Measurements from ENCODE around the gene PDZK1IP1.
A peak's percentile ranks its signal among the peaks of the same experiment; 100 is the strongest.

Gene PDZK1IP1, protein sequence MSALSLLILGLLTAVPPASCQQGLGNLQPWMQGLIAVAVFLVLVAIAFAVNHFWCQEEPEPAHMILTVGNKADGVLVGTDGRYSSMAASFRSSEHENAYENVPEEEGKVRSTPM

DNA sequence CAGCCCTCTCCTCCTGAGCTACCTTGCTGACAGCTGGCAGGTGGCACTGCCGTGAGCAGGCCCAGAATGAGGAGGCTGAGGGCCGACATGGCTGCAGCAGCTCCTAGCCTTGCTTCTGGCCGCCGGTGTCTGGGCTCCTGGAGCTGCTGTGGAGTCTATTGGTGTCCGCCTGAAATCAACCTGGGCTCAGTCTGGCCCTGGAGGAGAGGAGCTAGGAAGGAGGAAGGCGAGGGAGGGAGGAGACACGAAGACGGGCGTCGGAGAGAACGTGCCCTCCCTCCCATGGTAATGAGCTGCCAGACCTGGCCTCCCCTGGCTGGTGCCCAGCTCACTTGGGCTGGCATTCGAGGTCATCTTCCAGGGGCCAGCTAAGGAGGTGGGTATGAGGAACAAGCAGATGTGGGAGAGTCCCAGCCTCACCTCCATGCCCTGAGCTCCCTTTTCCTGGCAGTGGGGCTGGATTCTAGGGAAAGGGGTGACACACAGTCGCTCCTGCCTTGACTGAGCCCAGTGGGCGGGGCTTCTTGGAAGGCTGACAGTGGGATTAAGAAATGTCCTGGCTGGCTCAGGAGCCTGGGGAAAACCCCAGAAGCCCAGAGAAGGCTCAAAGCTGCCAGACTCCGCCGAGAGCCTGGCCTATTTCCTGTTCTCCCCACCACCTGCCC lies at the start of gene PDZK1IP1:
PDZK1IP1 (minus strand) TSS at position 193 of the 665 bp plus-strand sequence; CDS start at position 89, 104 bp downstream.
- peak; percentile 59 for DNase-seq (ENCODE audit: low read depth)

DNA sequence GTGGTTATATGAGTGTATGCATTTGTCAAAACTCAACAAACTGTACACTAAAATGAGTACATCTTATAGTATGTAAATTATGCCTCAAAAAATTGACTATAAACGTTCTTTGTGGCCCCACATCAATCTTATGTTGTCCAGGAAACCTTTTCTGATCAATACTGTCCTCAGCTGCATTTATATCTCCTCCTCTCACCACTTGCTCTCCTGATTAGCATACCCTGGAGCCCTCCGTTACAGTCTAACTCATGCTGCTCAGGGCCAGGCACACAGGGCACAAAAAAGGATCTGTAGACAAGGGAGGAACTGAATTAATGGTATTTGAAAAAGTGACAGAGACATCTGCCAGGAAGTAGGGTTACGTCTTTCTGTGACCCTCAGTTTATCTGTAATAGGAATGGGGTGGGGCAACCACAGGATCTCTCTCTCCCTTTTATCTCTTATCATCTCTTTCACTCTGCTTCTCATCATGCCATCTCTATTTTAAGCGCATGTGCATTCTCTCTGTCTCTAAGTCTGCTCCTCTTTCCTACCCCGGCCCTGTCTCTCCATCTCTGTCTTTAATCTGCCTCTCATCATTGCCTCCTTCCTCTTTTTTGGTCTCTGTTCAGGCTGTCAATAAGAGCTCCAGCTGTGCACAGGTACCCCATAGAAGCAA lies 49.2 kb upstream of the PDZK1IP1 start:
- no peak for DNase-seq (ENCODE audit: low read depth)

DNA sequence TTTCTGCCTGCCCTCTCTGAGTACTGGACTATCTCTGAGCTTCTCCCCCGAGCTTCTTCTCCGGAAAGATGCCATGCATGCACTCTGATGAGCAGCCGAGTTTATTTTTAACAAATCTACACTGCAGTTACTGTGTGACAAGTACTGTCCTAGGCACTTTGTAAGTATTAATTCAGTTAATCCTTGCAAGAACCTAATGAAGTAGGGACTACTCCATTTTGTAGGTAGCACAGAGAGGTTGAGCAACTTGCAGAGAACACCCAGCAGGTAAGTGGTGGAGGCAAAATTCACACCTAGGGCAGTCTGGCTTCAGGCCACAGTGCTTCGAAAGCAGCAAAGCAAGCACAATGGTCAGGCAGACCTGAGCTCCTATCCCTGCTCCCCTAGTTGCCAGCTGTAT lies 46.0 kb upstream of the PDZK1IP1 start:
- no peak for DNase-seq (ENCODE audit: low read depth)

DNA sequence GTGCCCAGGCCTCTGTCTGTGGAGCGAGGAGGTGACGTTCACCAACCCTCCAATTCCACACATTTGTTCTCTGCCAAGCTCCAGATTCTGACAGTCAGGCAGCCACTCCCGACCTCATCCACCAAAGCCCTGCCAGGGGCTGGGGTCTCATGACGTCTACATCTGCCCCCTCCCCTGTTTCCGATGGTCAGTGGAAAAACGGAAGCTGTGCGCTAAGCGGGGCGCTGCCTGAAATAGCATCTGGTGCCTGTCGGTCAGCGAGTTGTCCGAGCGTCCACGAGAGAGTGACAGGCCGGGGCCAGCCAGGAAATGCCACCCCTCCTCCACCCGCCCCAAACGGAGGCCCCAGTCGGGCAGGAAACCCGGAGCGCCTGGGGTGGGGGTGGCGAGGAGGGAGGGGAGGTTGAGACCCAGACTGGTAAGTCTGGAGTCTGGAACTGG lies 45.4 kb upstream of the PDZK1IP1 start:
- DNase-seq (ENCODE audit: low read depth): no peak

DNA sequence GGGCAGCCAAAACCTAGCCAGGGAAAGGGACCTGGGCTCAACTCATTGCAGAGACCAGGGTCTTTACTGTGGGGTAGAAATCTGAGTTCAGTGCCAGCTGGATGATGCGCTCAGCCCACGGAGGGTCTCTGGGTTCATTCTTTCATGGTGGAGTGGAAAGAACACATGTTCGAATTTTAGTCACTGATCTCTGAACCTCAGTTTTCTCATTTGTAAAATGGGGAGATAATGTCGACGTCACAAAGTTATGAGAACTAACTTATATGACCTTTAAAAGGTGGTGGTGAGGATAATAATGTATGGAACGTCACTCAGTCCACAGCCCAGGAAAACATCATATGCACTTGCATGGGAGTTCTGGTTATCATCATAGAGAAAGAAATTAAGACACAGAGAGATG lies 43.4 kb upstream of the PDZK1IP1 start:
- DNase-seq (ENCODE audit: low read depth): no peak

DNA sequence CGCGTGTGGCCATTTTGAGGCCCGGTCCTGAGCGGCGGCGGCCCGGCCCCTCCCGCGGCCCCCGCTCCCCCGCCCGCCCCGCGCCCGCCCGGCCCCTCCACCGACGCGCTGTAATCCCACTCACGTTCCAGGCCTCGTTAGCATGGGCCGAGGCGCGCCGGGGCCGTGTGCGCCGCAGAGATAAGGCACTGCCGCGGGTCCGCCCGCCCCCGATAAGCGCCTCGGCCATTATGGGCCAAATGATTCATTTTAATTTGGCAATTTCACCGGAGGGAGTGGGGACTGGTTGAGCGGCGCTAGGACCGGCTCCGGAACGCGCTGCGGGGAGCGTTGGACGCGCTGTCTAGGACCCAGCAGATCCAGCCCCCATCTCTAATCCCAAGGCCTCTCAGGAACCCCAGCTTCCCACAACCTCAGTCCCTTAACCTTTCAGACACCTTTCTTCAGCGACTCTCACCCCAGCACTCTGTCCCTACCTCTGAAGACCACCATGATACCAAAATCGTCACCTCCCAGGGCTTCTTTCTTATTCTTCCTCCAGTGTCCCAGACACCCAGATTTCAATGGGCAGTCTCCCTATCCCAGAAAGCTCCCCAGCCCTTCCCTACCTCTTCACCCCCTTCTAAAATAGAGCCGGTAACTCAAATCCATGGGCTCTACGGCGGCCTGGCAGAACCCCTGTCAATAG lies 42.5 kb upstream of the PDZK1IP1 start, which contains the start of gene TAL1:
TAL1 (minus strand) TSS at position 39 of the 688 bp plus-strand sequence. CDS start 6,337 bp downstream, outside the sequence.
- no peak for DNase-seq (ENCODE audit: low read depth)

DNA sequence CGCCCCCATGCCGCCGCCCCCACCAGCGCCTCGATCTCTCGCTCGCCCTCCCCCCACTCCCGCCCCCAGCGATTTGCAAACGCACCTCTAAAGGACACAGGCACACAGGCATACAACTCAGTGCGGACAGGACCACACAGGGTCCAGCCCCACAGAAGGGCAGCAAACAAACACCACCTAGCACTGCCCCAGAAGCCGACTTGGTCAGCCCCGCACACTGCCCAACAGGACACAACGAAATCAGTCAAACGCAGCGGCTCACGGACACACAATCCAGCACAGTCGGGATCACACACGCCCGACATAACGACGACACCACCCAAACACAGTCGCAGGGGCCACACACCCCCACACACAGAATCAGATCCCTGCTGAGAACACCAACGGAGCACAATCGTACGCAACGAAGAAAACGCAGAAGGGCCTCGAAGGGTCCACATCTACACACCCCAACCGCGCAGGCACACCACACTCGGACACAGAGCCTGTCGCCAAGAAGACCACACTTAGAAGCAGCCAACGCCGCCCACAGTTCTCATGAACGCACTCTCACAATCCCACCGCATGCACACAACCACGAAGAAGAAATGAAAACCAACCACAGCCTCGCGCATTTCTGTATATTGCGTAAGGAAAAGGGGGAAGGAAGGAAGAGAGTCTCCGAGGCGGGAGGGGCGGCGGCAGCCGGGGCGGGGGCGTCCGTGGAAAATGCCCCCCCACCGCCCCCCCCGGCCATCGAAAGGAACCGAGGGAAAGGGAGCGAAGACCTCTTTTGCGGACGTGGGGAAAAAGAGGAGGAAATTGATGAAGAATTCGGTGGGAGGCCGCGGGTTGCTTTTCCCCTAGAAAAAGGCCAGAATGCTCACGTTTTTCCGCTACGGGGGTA lies 41.7 kb upstream of the PDZK1IP1 start:
- DNase-seq (ENCODE audit: low read depth): no peak

DNA sequence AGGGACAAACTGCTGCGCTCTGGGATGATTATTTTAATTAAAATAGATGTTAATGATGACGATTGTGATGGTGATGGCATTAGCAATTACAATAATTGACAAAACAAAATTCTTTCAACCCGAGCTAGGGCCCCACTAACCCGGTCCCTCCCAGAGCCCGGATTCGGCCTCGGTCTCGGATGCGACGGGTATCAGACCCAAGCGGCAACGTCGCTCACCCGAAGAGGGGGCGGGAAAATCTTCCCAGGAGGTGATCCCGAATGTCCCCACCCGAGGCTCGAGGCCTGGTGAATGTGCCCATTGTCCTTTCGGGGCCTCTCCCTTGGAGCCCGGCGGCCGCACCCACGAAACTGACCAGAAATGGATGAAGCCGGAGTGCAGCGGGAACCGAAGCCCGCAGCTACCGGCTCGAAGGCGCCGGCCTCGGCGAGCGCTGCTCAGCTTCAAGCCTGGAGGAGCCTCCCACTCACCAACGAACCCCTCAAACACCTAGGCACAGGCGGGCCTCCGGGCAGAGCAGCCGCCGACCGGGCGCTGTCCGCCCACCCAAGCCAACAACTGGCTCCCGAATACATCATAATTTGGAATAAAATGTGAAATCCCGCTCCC lies 41.0 kb upstream of the PDZK1IP1 start:
- no peak for DNase-seq (ENCODE audit: low read depth)

DNA sequence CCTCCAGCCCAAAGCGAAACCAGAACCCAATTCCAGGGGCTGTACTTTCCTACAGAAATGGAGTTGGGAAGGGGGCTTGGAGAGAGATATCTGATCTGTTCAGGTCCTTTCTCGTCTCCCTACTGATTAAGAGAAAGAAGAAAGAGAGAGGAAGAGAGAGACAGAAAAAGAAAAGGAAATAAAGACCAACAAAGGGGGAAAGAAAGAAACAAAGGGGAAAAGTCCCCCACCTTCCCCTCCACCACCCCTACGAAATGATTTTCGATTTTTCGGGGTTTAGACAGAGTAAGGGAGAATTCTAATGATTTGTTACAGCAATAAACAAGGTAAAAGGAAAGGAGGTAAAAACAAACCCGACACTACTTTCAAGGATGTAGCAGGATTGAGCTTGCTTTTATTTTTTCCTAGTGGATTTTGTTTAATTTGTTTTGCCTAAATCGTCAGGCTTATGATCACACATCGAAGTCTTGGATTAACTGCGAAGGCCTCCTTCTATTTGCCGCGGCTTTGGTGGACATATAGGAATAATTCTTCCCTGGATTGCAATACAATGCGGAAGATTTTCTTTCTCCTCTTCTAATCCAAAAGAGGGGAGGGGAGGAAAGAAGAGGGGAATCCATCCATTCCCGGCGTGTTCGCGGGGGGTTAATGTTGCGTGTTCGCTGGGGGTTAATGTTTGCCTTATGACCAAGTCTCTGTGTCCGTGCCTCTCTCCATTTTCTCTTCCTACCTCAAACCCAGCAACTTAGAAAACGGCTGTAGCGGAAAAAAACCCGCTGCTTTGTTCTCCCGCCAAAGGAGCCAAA lies 40.3 kb upstream of the PDZK1IP1 start:
- no peak for DNase-seq (ENCODE audit: low read depth)

DNA sequence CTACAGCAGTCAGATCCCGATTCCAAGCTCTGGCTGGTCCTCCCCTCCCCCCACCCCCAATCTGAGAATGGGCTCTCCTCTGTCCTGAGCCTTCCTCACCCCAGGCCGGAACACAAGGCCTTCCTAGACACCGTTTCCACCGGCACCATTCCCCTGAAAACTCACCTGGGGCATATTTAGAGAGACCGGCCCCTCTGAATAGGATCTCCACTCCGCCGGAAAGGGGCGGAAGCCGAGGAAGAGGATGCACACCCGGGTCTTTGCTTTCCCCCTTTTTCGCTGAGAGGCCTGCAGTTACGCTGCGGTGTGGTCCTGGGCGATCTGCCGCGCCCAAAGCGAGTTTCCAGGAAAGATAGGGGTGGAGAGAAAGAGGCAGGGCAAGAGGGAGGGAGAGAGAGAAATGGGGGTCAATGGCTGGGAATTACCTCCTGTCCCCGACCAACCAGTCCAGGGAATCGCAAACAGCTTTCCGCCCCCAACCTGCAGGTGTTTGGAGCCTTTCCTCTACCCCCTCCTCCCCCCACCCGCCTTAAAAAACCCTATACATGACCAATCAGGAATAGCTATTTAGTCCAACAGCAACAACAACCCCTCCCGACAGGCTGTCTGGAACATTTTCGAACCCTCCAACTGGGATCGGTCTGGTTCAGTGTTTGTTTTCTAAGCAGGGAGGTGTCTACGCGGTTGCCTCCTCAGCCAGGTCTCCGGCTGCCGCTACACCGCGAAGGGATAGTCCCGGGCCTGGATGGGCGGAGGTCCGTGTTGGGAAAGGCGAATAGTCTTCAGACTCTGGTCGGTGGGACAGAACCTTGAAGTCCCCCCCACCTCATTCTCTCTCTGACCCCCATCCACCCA lies 39.4 kb upstream of the PDZK1IP1 start:
- no peak for DNase-seq (ENCODE audit: low read depth)

DNA sequence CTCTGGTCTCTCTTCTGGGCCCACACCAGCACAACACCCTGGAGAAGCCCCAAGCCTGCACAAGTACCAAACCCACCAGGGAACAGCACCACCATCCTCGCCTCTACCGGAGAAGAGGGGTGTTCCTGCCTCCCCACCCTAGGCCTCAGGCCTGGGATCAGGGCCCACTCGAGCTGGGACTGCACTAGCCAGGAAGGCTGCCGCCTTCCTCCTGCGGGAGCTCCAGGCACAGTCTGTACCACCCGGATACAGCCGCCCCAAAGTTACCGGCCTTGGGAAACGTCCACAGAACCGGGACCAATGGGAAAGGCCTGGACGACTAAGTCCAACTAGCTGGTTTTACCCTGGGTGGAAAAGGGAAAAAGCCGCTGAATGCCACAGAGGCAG lies 38.8 kb upstream of the PDZK1IP1 start:
- no peak for DNase-seq (ENCODE audit: low read depth)

DNA sequence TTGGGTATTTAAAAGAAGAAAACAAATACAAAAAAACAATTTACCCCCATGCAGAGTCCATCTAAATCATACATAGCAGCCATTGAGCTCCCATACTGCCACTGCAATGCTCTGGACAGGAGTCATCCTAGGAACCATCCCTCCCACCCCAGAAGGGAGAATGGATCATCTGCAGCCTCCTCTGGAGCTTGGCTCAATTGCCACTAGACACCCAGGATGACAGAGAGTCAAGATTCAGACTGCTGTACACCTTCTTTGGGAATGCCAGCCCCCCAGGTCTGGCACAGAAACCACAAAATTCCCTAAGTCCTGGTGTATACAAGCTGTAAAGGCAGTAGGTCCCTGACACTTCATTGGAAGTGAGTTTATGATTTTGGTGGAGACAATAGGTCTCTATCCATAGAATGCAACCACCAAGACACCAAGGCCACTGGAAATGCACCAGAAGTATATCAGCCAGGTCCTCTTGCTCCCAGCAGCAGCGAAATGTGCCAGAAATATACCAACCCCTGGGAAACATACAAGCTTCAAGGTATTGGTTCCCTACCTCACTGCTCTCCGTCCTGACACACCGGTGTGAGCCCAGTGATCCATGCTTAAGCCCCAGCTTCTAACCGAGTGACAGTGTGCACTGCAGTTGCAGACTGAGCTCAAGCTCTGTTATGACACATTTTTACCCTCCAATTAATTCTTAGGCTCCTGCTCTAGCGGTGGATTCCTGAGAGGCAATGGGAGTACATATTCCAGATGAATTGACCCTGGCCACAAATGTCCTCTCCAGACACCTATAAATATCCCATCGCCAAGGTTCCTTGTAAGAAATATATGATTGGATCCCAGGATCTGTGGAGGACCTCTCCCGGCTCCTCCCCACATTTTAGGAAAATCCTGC lies 37.8 kb upstream of the PDZK1IP1 start:
- DNase-seq (ENCODE audit: low read depth): no peak

DNA sequence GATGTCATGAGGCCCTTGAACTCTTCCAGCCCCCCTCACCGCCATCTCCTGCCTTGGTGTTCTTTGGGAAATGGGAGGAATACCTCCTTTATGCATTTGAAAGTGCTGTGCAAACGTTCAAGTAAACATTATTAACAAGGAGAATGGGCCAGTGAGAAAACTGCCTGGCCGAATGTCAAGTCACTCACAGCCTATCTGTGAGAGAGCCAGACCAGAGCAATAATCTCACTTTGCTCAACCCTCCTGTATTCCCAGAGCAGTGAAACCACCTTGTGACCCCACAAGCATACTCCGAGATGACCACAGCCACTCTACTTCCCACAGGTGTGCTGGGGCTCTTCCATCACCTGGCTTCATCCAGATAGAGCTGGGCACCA lies 37.0 kb upstream of the PDZK1IP1 start:
- DNase-seq (ENCODE audit: low read depth): no peak

DNA sequence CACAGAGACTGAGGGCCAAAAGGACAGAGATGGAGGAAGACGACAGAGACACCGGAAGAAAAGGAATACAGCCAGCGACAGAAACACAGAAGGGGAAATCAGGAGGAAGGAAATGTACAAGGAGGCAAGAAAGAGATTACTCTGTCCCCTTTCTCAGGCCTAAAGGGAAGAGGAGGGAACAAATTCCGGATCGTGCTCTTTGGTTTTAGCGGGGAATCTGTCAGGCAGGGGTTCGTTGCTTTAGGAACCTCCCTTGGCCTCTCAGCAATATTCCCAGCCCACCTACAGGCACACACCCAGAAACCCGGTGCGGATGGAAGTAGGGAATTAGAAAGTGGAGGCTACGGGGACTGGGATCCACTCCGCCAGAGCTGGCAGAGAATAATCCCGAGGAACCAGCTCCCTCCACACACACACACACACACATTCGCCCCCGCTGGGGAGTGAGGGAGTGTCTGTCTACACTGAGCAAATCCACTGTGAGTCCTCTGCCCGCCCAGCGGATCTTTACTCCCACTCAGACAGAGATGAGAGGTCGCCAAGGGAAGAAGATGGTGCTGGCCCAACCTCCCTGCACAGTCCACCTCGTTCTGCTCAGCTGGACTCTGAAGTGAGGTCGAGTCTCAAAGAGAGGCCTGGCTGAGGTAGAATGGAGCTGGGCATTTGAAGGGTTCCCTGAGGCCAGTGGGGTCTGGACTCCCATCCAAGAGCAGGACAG lies 36.4 kb upstream of the PDZK1IP1 start:
- no peak for DNase-seq (ENCODE audit: low read depth)

DNA sequence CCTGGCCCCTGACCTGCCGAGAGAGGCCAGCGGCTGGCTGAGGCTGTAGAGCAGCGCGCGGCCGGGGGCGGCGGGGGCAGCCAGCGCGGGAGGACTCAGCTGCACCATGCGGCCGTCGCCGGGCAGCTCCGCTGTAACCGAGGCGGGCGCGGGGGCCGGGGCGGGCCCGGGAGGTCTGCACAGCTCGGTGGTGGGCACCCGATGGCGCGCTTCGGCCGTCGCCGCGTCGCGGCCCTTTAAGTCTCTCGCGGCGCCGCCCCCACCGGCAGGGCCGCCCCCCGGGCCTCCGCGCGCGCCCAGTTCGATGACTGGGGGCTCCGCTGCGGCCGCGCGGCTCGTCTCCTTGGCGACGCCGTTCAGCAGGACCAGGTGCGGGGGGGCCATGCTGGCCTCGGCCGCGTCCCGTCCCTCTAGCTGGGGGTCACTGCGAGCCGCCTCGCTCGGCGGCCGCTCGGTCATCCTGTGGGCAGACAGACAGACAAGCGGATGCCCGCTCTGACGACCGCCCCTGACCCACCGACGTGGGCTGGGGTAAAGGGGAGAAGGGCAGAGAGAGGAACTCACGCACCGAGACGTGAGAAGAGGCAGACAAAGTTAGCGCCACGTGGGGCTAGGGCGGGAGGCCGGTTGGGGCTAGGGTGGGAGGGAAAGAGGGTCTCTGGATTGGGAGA lies 35.7 kb upstream of the PDZK1IP1 start:
- no peak for DNase-seq (ENCODE audit: low read depth)

DNA sequence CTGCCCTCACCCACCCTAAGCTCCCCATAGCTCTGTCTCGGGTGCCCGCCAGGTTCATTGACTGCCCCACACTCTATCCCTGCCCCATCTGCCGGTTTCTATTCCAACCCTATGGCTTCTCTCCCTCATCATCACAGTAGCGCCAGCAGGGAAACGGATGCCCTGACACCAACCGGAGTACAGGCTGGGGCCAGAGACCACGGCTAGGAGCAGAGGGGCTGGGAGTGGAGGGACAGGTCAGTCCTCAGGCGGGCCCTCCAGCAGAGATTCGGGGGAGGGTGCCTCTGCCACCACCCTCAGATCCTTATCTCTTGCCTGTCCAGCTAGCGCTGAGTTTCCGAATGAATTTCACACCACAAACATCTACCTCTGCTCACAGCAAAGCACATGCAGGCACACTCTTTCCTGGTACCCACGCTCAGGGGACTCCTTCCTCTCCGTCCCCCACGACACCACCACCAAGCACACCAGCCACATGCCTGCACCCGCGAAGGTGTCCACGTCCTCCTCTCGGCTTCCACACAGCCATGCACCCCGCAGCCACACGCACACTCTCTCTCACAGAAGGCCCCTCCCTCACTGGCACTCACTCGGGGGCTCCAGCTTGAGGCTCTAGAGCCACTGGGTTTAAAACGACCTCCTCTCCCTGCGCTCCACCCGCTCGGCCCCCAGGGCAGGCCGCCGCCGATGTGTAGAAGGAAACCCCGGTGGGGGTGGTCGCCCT lies 35.0 kb upstream of the PDZK1IP1 start:
- no peak for DNase-seq (ENCODE audit: low read depth)

All from stromal cell of bone marrow (primary cell).